NAMALWA (cell line): Measurements from ENCODE around the gene ADAMTS17.
A peak's percentile ranks its signal among the peaks of the same experiment; 100 is the strongest.

Experiments
- DNase-seq: peaks from one replicate; pipeline ENCODE4 v3.0.0-alpha.2; 2015; ENCODE audit warnings: low spot score

ADAMTS17 gene

DNA sequence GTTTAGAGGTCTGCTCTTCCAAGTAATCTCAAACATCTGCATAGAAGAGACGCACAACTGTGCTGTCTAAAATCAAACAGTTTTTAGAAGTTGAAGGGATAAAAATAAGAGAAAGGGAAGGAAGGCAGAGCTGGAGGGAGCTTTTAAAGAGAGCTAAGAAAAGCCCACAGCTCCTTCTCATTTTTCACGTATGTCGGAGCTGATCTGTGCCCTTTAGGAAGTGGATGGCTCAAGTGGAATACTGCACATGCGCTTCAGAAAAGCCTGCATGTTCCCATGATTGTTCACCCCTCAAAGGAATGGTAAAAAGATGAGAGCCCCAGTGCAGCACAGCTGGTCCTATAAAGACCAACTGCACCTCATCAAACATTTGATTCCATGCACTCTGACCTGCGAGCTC is 207.2 kb downstream of the ADAMTS17 start:
- DNase-seq: no peak

DNA sequence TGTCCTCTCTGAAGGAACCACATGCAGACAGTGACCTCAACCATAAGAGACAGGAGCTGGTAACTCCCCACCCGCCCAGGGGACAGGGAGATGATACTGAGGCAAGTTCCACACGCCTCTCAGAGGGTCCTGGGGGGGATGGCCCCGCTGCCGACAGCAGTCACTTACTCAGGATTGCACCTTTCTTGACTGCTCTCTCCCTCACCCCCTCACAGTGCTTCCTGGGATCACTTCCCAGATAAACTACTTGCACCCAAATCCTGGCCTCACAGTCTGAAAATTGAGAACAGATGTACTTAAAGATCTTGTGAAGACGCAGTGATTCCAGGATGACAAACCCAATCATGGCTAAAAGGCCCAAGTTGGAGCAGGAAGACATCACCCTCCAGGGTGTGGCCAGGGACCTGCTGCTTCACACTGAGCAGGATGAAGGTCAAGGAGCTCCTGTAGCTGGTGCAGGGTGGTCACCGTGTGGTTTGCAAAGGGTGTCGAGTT is 207.6 kb downstream of the ADAMTS17 start:
- DNase-seq: no peak

DNA sequence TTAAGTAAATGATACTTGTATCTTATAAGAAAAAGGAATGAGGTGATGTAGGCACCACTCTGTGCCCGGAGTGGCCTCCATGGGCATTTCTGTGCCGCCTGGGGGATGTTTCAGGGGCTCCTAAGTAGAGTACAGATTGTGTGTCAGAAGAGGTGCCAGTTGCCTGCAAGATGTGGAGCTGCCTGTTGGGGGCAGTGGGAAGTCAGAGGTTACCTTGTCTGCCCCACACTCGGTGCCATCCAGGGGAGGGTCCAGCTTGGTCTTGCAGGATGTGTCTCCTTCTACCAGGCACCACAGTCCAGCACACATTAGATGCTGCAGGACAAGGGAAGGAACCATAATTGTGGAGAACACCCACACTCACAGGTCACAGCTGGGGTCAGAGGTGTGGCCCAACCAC is 208.8 kb downstream of the ADAMTS17 start:
- DNase-seq: no peak

DNA sequence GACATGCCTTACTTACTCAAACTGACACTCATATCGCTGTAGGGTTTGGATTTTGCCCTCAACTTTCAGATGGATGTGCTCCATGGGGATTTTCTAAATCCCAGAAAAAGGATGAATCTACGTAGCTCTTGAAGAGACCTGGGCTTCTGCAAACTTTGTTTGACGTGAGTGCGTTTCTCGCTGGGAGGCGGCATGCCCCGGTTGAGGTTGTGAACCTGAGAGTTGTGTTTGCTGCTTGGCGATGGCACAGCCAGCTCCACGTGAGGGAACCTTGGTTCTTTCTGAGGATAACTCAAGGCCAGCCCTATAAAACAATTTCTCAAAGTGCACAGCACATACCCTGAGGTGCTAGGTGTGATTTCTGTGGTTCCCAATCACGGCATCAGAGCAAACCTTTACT is 209.5 kb downstream of the ADAMTS17 start:
- DNase-seq: no peak

DNA sequence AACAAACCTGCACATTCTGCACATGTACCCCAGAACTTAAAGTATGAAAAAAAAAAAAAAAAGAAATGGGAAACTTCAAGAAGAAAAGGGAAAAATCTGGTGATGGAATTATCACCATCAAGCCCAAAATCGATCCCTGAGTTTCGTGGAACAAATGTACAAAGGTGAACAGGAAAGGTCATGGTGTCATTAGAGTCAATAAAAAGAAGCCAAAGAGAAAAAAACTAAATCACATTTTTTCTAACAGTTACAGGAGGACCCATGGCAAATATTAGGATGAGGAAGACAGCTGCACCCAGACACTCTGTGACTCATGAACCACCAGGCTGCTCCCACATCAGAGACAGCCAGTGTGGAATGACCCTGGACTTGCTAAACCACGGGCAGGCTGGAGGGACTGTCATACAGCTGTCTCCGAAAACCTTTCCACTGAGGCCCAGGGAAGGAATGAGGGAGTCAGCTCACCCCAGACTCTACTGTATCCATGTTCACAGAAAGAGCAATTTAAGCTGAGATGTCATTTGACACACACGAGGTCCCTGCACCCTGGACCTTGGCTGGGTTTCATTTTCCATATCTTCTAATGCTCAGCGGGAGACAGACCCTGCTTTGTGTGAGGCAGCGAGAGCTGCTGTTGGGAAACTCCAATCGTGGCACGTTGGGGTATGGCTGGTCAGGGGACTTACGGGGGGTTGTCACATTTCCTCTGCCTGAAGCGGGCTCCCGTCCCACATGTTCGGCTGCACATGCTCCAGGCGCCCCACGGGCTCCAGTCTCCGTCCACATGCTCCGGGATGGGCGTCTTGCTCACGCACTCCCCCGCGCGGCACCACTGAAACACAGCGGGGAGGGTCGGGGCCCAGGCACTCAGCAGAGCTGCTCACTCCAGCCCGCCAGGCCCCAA is 210.2 kb downstream of the ADAMTS17 start:
- peak; percentile 64 for DNase-seq

DNA sequence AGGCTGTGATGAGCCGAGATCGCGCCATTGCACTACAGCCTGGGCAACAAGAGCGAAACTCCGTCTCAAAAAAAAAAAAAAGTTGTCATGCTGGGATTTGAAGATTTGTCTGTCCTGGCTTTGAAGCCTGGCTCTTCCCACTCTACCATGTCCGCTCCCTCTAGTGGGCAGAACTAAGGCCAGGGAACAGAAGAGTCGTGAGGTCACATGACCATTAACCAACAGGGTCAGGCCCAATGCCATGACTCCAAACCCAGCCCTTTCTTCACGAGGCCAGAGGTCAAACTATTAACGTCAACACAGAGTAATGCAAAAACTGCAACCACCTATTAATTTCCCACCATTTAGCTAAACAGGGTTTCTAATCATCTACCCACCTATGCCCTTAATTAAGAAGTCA is 212.1 kb downstream of the ADAMTS17 start:
- no peak for DNase-seq

DNA sequence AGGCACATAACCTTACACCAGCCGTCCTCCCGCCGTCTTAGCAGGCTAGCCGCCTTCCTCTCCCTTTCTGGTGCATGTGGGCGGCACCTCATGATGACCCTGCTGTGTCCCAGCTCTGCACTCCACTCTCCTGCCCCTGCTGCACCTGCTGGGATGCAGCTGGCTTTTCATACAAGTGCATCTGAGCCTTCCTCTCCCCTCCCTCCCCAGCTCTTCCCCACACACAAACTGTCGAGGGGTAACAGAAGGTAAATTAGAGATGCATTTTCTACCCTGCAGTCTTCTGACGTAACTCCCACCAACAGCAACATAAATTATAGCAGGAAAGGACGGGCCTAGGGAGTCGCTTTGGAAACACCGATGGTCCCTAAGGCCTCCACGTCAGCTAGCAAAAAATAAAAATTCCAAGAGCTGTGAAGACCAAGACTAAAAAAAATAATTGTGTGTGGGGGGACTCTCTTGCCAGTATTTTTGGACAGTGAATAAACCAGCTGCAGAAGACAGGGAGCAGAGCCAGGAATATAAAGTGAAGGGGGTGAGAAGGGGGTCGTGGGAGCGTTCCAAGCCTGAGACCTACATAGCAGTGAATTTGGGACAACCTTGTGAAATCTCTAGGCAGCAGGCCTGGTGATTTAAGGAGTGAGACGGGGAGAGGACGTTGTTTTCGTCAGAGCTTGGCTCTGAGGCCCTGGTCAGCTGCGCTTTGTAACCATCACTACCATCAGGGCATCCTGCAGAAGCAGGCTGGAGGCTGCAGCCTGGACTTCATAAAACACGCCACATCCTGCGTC is 216.2 kb downstream of the ADAMTS17 start:
- no peak for DNase-seq

DNA sequence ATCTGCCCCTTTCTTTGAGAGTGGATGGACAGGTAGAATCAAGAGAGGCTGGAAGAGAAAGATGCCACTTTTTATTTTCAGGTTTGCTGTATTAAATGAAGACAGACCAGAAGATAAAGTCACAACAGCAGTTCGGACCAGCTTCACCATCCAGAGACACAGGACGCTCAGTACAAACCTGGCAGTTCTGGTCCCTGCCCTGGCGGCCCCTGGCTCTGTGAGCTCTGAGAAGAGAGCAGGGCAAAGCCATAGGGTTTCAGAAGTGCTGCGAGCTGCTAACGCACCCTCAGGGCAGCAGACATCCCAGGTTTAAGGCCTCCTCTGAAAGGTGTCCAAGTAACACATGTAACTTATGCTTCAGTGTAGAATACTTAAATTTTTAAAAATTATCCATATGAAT is 216.8 kb downstream of the ADAMTS17 start:
- no peak for DNase-seq

DNA sequence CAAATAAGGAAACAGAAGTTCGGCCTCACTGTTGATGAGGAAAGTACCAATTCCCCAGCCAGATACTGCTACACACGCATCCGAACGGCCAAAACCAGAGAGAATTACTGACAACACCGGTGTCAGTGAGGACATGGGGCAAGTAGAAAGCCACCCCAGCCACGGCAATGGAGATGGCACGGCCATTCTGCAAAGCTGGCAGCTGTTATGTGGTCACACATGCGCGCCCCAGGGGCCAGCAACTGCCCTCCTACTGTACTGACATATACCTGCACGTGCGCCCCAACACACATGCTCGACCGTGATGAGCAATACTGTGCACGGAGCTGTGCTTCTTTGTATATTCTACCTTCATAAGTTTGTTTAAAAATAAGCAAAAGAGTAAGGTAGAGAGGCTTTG is 217.4 kb downstream of the ADAMTS17 start:
- no peak for DNase-seq

DNA sequence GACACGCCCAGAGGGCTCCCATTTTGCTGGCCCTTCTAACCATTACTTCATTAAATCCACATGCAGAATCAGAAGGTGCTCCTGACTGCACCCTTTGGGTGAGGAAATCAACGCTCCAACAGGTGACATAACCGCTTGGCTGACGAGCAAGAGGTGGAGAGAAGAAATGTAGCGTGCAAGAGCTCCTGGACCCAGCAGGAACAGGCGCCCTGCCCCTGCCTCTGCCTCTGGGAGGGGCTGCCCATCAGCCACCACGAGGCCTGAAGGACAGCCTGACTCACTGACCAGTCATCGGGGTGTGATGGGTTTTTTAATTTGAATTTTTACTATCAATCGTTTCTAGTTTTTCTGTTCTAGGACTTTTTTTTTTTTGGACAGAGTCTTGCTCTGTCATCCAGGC is 218.2 kb downstream of the ADAMTS17 start:
- DNase-seq: no peak

DNA sequence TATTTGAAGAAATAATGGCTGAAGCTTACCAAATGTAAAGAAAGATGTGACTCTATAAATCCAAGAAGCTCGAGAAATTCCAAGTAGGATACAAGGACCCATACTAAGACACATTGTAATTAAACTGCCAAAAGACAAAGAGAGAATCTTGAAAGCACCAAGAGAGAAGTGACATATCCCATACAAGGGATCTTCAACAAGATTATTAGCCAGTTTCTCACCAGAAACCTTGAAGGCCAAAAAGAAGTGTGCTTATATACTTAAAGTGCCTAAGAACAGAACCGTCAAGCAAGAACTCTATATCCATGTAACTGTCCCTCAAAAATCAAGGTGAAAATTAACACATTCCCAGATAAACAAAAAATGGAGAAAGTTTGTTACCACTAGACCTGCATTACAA is 220.5 kb downstream of the ADAMTS17 start:
- no peak for DNase-seq

DNA sequence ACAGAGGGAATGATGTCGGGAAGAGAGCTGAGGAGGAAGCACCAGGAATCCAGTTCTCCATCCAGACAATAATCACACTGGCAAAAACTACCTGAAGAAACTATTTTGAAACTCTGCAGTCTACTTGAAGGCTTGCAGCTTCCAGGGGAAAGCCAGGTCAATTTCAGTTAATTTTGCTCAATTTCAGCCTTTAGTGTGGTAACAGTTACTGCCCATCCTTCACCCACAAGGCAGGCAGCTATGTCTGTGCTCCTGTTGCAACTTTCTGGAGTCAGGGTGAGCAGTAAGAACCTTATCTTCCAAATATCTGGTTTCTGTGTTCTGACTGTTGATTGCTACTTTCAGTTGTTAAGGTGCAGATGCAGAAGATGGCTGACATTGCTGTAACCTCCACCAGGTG is 221.7 kb downstream of the ADAMTS17 start:
- no peak for DNase-seq

DNA sequence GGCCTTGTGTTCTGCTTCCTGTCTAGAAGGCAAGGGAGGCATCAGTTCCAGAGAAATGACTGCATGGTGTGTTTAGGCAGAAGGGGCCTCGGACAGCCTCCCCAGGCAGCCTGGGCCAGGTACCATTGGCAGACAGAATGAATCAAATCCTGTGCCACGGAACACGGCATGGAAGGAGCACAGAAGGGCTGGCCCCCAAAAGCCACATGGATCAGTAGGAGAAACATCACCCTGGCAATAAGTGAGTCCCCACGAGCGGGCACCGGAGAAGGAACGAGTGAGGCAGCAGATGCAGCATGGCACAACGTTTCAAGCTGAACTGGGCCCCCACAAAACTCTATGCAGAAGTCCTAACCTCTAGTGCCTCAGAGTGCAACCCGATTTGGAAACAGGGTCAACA is 223.2 kb downstream of the ADAMTS17 start:
- no peak for DNase-seq

DNA sequence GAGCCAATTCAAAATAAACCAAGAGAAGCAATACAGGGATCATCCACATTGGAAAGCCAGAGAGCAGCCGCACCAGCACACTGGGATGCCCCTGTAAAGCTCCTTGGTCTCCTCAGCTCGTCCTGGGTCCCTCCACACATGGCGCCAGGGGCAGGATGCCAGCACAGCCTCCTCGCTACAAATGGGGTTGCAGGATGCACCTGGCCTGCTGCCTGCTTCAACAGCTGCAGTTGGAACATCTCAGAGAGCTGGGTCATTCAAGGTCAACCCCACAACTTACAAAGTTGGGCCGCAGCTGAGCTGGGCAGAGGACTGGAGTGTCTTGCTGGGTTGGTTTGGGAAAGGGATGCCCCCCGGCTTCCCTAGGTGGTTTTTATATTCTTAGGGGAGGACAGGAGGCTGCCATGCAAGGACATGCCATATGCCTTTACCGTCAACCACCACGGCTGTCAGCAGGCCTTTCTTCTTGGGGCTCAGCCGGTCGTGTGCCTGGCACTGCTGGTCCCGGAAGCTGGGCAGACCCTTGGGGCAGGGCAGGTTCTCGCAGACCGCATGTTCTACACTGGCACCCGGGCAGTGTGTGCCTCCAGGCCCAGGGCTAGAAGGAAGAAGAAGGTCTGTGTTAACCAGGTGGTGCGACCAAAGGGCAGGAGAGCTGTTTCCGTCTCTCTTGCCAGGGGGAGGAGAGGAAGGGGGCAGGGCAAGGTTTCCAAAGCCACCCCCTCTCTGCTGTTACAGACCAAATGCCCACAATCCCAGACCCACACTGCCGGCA is 225.2 kb downstream of the ADAMTS17 start:
- peak; percentile 72 for DNase-seq

DNA sequence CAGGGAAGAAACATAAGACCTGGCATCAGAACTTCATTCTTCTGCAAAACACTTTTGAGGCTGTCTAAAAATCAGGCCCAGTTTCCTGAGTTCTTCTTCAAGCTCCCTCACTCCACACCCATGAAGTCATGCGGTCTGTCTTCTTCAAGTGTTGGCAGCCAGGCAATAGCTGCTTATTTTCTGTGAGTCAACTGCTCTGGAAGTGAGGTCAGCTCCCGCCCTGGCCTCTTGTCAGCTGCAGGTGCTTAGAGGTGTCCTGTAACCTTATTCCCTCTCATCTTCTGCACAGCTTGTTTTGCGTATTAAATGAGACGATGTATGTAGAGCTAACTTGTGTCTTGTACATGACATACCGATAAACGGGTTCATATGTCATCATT is 226.1 kb downstream of the ADAMTS17 start:
- DNase-seq: peak; percentile 13

DNA sequence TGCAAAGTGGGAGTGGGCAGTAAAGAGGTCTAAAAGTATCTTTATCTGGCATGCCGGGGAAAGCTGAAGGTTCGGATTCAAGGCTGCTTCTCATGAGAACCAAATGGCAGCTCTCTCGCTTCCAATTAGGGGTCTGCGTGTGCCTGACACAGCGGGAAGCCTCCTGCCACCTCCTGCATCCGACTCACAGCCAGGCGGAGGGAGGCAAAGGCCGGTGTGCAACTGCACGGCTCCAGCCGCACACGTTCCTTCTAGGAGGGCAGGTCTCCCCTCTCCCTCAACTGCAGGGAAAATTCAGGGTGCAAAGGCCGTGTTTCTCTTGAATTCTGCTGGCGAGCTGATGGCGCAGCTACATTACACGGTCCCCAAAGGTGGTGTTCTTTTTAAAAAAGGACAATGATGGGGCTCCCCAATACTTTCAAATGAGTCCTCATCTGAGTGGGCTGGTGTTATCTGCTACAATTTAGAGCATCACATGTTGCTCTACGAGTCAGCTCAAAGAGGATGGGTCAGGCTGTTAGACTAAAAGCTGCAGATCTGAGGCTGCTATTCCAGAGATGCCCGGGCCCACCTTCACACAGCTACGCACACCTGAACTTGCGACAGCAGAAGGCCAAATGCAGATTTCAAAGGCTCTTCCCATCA is 226.6 kb downstream of the ADAMTS17 start:
- no peak for DNase-seq

DNA sequence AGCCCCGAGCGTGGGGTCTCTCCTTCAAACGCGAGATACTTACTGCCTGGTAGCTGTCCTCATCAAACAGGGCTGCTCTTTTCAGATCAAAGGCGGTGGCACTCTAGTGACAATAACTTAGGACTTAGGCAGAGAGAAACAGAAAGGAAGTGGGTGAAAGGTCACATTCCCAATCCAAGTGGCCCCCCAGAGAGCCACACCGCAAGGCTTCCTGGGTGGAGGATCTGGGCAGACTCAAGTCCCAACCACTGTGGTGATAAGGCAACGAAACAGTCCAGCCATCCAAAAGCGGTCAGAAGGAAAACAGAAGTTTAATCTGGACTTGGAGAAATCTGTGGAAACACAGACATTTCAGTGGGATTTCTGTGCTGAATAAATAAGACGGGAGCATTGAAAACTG is 227.2 kb downstream of the ADAMTS17 start:
- no peak for DNase-seq

DNA sequence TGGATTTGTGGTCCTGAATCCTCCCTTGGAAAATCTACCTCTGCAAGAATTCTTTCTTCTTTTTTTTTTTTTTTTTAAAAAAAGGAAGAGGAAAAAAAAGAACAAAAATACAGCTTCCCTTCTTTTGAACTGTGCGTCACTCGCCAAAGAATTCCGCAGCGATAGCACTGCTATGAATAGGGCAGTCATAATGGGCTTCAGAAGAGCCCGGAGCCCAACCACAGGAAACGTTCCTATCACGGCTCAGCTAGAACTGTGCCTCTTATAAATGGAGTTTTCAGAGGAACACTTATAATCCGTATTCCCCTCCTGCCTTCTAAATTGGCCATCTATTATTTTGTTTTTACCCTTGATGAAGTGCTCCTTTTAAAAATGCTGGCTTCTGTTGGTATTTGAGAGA is 227.7 kb downstream of the ADAMTS17 start:
- no peak for DNase-seq

DNA sequence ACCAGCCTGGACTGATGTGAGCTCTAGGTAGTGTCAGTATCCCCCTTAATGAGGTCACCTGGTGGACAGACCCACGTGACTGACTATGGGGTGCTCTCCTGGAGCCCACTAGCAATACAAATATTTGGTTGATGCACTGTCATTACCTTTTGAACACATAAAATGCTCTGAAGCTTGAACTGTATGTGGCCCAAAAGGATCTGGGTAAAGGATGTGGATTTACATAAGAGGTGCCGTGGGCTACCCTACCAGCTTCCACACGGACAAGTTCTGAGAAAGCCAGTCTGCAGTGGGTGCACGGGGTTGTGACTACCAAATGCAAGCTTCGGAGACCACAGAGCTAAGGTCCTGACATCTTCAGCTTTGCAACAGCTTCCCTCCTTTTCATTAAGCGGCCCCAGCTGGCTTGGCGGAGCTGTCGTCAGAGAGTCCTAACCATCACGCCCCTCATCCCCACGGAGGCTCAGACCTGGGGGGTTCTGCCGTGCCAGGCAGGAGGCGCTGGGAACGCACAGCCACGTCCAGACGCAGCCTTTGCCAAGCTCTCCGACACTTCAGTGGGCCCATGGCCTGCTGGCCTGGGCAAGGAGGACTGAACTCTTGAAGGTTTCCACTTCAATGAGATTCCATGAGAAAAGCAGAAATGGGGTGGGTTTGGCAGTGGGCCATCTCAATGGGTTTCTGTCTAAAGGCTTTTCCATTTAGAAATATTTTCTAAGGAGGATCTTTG is 228.3 kb downstream of the ADAMTS17 start:
- DNase-seq: no peak

DNA sequence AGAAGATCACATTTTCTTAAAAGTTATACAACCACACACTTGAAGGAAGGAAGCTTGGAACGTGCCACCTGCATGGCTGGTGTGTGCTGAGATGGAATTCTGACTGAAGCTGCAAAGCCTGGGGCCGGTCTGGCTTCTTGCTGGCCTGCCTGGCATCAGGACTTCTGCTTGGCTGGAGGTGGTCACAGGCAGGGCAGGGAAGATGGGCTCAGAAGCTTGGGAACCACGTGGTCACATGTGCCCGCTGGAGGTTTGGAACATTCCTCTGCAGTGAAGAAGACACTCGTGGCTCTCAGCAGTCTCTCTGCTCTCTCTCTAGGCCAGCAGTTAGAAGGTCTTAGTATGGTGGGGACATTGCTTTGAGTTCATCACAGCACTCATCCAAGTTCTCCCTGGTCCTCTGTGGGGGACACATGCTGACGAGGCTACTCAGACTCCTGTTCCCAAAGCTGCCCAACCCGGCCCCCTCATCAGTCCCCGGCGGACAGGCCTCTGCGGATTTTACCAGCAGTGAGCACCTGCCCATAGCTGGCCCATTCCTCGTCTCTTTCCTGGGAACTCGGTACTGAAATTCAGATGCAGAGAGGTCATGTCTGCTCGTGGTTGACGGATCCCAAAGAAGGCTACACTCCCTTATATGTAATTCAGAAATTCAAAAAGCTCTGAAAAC is 229.0 kb downstream of the ADAMTS17 start:
- DNase-seq: no peak

DNA sequence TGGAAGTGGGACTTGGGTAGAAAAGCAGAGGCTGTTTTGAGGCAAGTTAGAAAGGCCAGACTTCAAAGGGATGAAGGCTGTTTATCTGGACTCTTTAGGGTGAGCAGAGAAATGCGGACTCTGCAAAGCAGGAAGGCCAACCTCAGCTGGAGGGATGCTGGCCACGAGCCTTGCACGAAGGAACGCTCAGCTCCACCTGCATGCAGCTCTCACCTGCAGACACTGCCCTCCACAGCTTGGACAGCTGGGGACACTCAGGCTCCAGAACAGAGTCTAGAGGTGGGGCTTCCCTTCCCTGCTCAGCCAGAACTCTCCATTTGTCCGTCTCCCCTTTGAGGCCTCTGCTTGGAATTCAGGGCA is 229.7 kb downstream of the ADAMTS17 start:
- no peak for DNase-seq
